ENCODE results near the gene ERCC6L2.

The ERCC6L2 gene

GRCh38 chr9:95877984-95878383 is 2.5 kb downstream of the ERCC6L2 start:
- no peak overlapping the region for H2AFZ ChIP-seq (ENCODE audit: low read length)
- no peaks in the 10 kb centered on the region for H4K20me1 ChIP-seq (ENCODE audit: insufficient read depth, low read length)
- no peak for TF ChIP-seq CTCF (IDR thresholded peaks at IDR 0.05; ENCODE audit: low read length)
- TF ChIP-seq EZH2 (IDR thresholded peaks at IDR 0.05; ENCODE audit: borderline replicate concordance, low read length): no peak
- H3K27ac ChIP-seq (ENCODE audit: low read depth, low read length, poor library complexity, severe bottlenecking): no peak overlapping the region
- H3K36me3 ChIP-seq (ENCODE audit: insufficient read depth, low read length): peaks cover 30% of the 10 kb centered on the region
- no peak overlapping the region for H3K4me2 ChIP-seq (ENCODE audit: low read length)
- H3K9me2 ChIP-seq (ENCODE audit: low read depth, low read length): no peaks in the 10 kb centered on the region
- no peak overlapping the region for H3K9ac ChIP-seq (ENCODE audit: low read length)
- H3K4me1 ChIP-seq (ENCODE audit: insufficient read depth, low read length, severe bottlenecking): peaks cover 13% of the 10 kb centered on the region
- H3K27me3 ChIP-seq (ENCODE audit: insufficient read depth, low read length): no peaks in the 10 kb centered on the region
- no peak overlapping the region for H3K4me3 ChIP-seq (ENCODE audit: low read depth, low read length, poor library complexity, severe bottlenecking)
- no peaks in the 10 kb centered on the region for H3F3A ChIP-seq (ENCODE audit: insufficient read depth, low read length)
- no peaks in the 10 kb centered on the region for H3K9me3 ChIP-seq (ENCODE audit: low read length)
- H3K79me2 ChIP-seq (ENCODE audit: insufficient read depth, low read length): peaks cover 13% of the 10 kb centered on the region

- Histone ChIP-seq H3K9me2 (ENCODE audit: low read depth, low read length) (no peaks in the 10 kb centered on the region), H3K79me2 (ENCODE audit: insufficient read depth, low read length) (peaks cover 13% of the 10 kb centered on the region), H3K4me2 (ENCODE audit: low read length) (no peak overlapping the region)
Measured at GRCh38 chr9:95879591-95879990, 4.1 kb downstream of the ERCC6L2 start.

GRCh38 chr9:95880021-95880690 is 4.7 kb downstream of the ERCC6L2 start:
- Histone ChIP-seq H3K79me2 (ENCODE audit: insufficient read depth, low read length) (peaks cover 13% of the 10 kb centered on the region), H4K20me1 (ENCODE audit: insufficient read depth, low read length) (no peaks in the 10 kb centered on the region), H3K27me3 (ENCODE audit: insufficient read depth, low read length) (no peaks in the 10 kb centered on the region), H3K4me2 (ENCODE audit: low read length) (no peak overlapping the region), H3K9me3 (ENCODE audit: low read length) (no peaks in the 10 kb centered on the region), H2AFZ (ENCODE audit: low read length) (no peak overlapping the region), H3K4me3 (ENCODE audit: low read depth, low read length, poor library complexity, severe bottlenecking) (no peak overlapping the region), H3K9me2 (ENCODE audit: low read depth, low read length) (no peaks in the 10 kb centered on the region), H3F3A (ENCODE audit: insufficient read depth, low read length) (no peaks in the 10 kb centered on the region), H3K9ac (ENCODE audit: low read length) (no peak overlapping the region), H3K4me1 (ENCODE audit: insufficient read depth, low read length, severe bottlenecking) (peaks cover 4% of the 10 kb centered on the region), H3K36me3 (ENCODE audit: insufficient read depth, low read length) (peaks cover 30% of the 10 kb centered on the region), H3K27ac (ENCODE audit: low read depth, low read length, poor library complexity, severe bottlenecking) (no peak overlapping the region)
- TF ChIP-seq EZH2 (IDR thresholded peaks at IDR 0.05; ENCODE audit: borderline replicate concordance, low read length): no peak
- TF ChIP-seq CTCF (IDR thresholded peaks at IDR 0.05; ENCODE audit: low read length): no peak

More at GRCh38 chr9:95879591-95879990, 4.1 kb downstream of the ERCC6L2 start:
- no peaks in the 10 kb centered on the region for H3K9me3 ChIP-seq (ENCODE audit: low read length)
- H4K20me1 ChIP-seq (ENCODE audit: insufficient read depth, low read length): no peaks in the 10 kb centered on the region
- H3F3A ChIP-seq (ENCODE audit: insufficient read depth, low read length): no peaks in the 10 kb centered on the region
- no peak overlapping the region for H3K4me3 ChIP-seq (ENCODE audit: low read depth, low read length, poor library complexity, severe bottlenecking)
- H3K27ac ChIP-seq (ENCODE audit: low read depth, low read length, poor library complexity, severe bottlenecking): no peak overlapping the region
- peaks cover 6% of the 10 kb centered on the region for H3K4me1 ChIP-seq (ENCODE audit: insufficient read depth, low read length, severe bottlenecking)
- no peak for TF ChIP-seq EZH2 (IDR thresholded peaks at IDR 0.05; ENCODE audit: borderline replicate concordance, low read length)
- no peak for TF ChIP-seq CTCF (IDR thresholded peaks at IDR 0.05; ENCODE audit: low read length)
- no peaks in the 10 kb centered on the region for H3K27me3 ChIP-seq (ENCODE audit: insufficient read depth, low read length)
- no peak overlapping the region for H3K9ac ChIP-seq (ENCODE audit: low read length)
- peaks cover 28% of the 10 kb centered on the region for H3K36me3 ChIP-seq (ENCODE audit: insufficient read depth, low read length)
- H2AFZ ChIP-seq (ENCODE audit: low read length): no peak overlapping the region

Measured in OCI-LY1 (cell line).